ENCODE measurements around the gene PAGR1. TPM values are rescaled to one million over a fixed set of nuclear protein-coding genes. Genes with fewer than 3 reads are reported as not detected.

The PAGR1 gene
- total and polyA plus RNA-seq, 2 of the 13 experiments (the other 11 are each of a cell fraction or from before 2014, with no cell fraction given) = 9.8 to 66.4 TPM

GRCh38 chr16:29813644-29814562 is 2.0 kb upstream of the PAGR1 start (continued):
- no peak for TF ChIP-seq NRL (CRISPR knock-in tag; IDR thresholded peaks at IDR 0.05; ENCODE audit: borderline replicate concordance)
- TF ChIP-seq SUZ12 (IDR thresholded peaks at IDR 0.05; ENCODE audit: low read depth, low read length) = no peak
- no peak for TF ChIP-seq FOXO1 (CRISPR knock-in tag; IDR thresholded peaks at IDR 0.05)
- TF ChIP-seq MAFG (CRISPR knock-in tag; IDR thresholded peaks at IDR 0.05) = 0 out of 2 replicates have a peak, but pooled peaks have one; percentile 5
- TF ChIP-seq ZNF24 (IDR thresholded peaks at IDR 0.05) = no peak
- no peak for TF ChIP-seq DR1 (CRISPR knock-in tag; IDR thresholded peaks at IDR 0.05)

- in situ Hi-C loops (cut with HindIII; ENCODE audit: extremely low pct_ligation_motif_present, low pct_unique_long_range_greater_than_20kb) = loop anchor here (25.0 kb wide), 1 partner anchor 848 kb away; the partner anchor contains the start of genes FBRS and PRR14
- Histone ChIP-seq H3K4me3 (replicated peaks in 1 of 3; ENCODE audit: insufficient read depth in 1 of 3, low read depth in 2 of 3, low read length in 3 of 3) (no peak overlapping the region), H3K79me2 (ENCODE audit: insufficient read depth, low read length) (peaks cover 17% of the 10 kb centered on the region), H2AFZ (ENCODE audit: low read length) (no peak overlapping the region), H3K36me3 (replicated peaks in 1 of 2; ENCODE audit: control insufficient read depth in 1 of 2, insufficient read depth in 2 of 2, low read length in 2 of 2) (peaks cover 1 to 21% of the 10 kb centered on the region in 2 experiments; a peak in 2 of 5 replicates), H3K27me3 (ENCODE audit: control insufficient read depth in 1 of 2, insufficient read depth in 2 of 2, low read length in 2 of 2) (peaks cover 0 to 12% of the 10 kb centered on the region in 2 experiments; a peak in 2 of 5 replicates), H3K4me1 (ENCODE audit: insufficient read depth, low read length) (peaks cover 80% of the 10 kb centered on the region), H3K9ac (ENCODE audit: insufficient read depth, low read depth, low read length) (no peak overlapping the region), H3K27ac (ENCODE audit: extremely low read length, insufficient read depth, low read length) (no peak overlapping the region), H4K20me1 (ENCODE audit: insufficient read depth, low read length) (peaks cover 8% of the 10 kb centered on the region; the same call in 1 of the 2 replicates), H3K4me2 (ENCODE audit: low read depth, low read length) (0 out of 2 replicates have a peak overlapping the region, but pooled peaks have one; percentile 95), H3K9me3 (ENCODE audit: low read length) (no peaks in the 10 kb centered on the region)
- no peak for FAIRE-seq
- no peak for DNase-seq (ENCODE audit: low spot score)
- BruUV-seq (replicated peaks) = no TSS peak
- intact Hi-C loops (cut with micrococcal nuclease; ENCODE audit: unreplicated experiment) = no loop called here
- WGBS (ENCODE audit: low lambda C conversion rate) = 89% methylated on average over 5 of the region's 5 CpGs
- ATAC-seq = no peak
- TF ChIP-seq FOSL2 (CRISPR knock-in tag; IDR thresholded peaks at IDR 0.05) = no peak
- TF ChIP-seq ZNF841 (CRISPR knock-in tag; IDR thresholded peaks at IDR 0.05; ENCODE audit: borderline replicate concordance) = no peak
- no peak for TF ChIP-seq ZNF350 (CRISPR knock-in tag; IDR thresholded peaks at IDR 0.05; ENCODE audit: borderline replicate concordance, low read depth)
- TF ChIP-seq, protein P1, sequence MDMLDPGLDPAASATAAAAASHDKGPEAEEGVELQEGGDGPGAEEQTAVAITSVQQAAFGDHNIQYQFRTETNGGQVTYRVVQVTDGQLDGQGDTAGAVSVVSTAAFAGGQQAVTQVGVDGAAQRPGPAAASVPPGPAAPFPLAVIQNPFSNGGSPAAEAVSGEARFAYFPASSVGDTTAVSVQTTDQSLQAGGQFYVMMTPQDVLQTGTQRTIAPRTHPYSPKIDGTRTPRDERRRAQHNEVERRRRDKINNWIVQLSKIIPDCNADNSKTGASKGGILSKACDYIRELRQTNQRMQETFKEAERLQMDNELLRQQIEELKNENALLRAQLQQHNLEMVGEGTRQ (IDR thresholded peaks at IDR 0.05; ENCODE audit: low read depth, low read length) = no peak
- TF ChIP-seq, protein P1 (CRISPR knock-in tag; IDR thresholded peaks at IDR 0.05; ENCODE audit: borderline replicate concordance) = no peak
- TF ChIP-seq BRCA1 (CRISPR knock-in tag; IDR thresholded peaks at IDR 0.05) = no peak
- CTCF ChIA-PET (ENCODE audit: low intra/inter-chr PET ratio, low total read pairs) = no interaction called here
- POLR2A ChIA-PET = interaction anchor here (1.7 kb wide), 2 partner anchors 25 to 49 kb away, joined by 7 to 20 read pairs; partner anchors contain the start of genes CDIPT and KIF22
Measured at GRCh38 chr16:29814592-29814991, 1.4 kb upstream of the PAGR1 start.

All from HepG2 (cell line).